ENCODE data around the gene ZNF580. TPM values are rescaled to one million over a fixed set of nuclear protein-coding genes. Genes with fewer than 3 reads are reported as not detected.

ZNF580 gene
- total RNA-seq, 1 donor from 2014 or later, result 79.8 TPM

DNA sequence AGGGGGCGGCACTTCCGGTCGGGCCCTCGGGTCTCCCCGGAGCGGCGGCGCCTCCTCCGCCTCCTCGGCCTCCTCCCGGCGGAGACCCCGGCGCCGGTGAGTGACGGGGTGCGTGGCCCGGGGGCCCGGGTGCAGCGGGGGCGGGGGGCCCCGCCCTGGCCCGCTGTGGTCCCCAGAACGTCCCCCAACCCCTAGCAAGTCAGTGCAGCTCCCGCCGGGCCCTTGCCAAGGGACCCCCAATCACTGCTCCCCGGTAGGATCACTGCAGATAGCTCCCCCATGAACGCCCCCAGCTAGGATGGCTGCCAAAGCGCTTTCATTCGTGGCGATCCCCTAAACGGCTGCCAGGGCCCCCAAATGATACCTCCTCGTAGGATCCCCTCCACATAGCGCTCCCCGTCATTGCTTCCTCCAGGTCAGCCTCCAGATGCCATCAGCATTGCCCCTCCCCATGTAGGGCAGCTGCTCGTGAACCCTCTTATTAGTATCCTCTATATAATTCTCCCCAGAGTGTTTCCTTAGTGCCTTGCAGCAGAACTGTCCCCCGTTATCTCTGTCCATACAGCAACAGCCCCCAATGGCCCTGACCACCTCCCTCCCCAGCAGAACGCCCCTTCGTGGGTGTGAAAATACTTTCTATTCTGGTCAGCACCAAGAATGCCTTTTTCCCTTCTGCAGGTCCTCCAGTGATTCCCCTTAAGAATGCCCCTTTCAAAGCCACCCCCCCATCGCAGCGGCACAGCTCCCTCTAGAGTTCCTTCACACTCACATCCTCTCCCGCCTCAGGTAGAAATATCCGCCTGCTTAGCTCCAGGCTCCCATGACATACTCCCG lies 34.9 kb upstream of the ZNF580 start, which contains the start of gene ZNF865:
ZNF865 (plus strand) TSS at position 11 of the 834 bp plus-strand sequence. CDS start 7,972 bp downstream, outside the sequence.
- DNase-seq (ENCODE audit: extremely low spot score, unreplicated experiment), result no peak
- H3K4me3 Mint-ChIP-seq (ENCODE audit: unreplicated experiment), result peak within 1 kb of the TSS; percentile 91
- no peaks in the 10 kb centered on the region for H3K9me3 Mint-ChIP-seq (ENCODE audit: unreplicated experiment)
- H3K4me1 Mint-ChIP-seq (ENCODE audit: unreplicated experiment), result peaks cover 38% of the 10 kb centered on the region
- peak; percentile 85 for TF ChIP-seq CTCF (IDR thresholded peaks at IDR 0.05)
- H3K36me3 Mint-ChIP-seq (ENCODE audit: unreplicated experiment), result peaks cover 9% of the 10 kb centered on the region
- H3K27ac Mint-ChIP-seq (ENCODE audit: unreplicated experiment), result peak within 1 kb of the TSS; percentile 96
- H3K27me3 Mint-ChIP-seq (ENCODE audit: unreplicated experiment), result no peaks in the 10 kb centered on the region

DNA sequence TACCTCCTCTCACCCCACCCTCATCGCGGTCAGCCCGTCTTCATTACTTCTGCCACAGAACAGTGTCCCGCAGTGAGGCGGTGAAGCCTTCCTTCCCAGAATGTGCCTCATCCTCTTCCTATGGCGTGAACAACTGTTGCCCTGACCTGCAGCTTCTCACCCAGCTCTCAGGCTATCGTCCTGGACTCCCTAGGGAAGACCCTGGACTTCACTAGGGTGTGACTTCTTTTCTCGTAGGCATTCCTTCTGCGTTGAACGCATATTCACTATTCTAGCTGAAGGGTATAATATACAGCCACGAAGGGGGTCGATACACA lies 34.4 kb upstream of the ZNF580 start:
- peak overlapping the region; percentile 91 for H3K4me3 Mint-ChIP-seq (ENCODE audit: unreplicated experiment)
- H3K27me3 Mint-ChIP-seq (ENCODE audit: unreplicated experiment), result no peaks in the 10 kb centered on the region
- H3K4me1 Mint-ChIP-seq (ENCODE audit: unreplicated experiment), result peaks cover 33% of the 10 kb centered on the region
- DNase-seq (ENCODE audit: extremely low spot score, unreplicated experiment), result no peak
- peaks cover 9% of the 10 kb centered on the region for H3K36me3 Mint-ChIP-seq (ENCODE audit: unreplicated experiment)
- peak overlapping the region; percentile 91 for H3K27ac Mint-ChIP-seq (ENCODE audit: unreplicated experiment)
- no peaks in the 10 kb centered on the region for H3K9me3 Mint-ChIP-seq (ENCODE audit: unreplicated experiment)
- no peak for TF ChIP-seq CTCF (IDR thresholded peaks at IDR 0.05)

- TF ChIP-seq CTCF (IDR thresholded peaks at IDR 0.05), result no peak
- H3K27me3 Mint-ChIP-seq (ENCODE audit: unreplicated experiment), result no peaks in the 10 kb centered on the region
- peak overlapping the region; percentile 91 for H3K4me3 Mint-ChIP-seq (ENCODE audit: unreplicated experiment)
Observed at GRCh38 chr19:55606817-55607216, 34.0 kb upstream of the ZNF580 start.

DNA sequence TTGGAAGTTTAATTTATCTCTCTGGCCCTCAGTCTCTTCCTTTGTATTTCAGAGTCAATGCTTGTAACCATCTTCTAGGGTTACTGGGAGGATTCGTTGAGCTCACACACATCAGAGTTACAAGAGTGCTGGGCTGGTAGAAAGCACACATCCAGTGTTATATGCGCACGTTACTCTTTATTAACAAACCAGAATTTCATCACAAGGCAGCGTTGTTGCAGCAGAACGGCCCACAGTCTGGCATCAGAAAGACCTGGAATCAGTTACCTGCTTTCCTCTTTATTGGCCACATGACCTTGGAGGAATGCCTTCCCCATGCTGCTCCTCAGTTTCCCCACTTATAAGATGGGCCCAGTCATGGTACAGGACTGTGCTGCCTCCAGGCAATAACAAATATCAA lies 31.5 kb upstream of the ZNF580 start:
- TF ChIP-seq CTCF (IDR thresholded peaks at IDR 0.05), result no peak
- H3K36me3 Mint-ChIP-seq (ENCODE audit: unreplicated experiment), result peaks cover 9% of the 10 kb centered on the region
- H3K27ac Mint-ChIP-seq (ENCODE audit: unreplicated experiment), result no peak overlapping the region
- H3K4me1 Mint-ChIP-seq (ENCODE audit: unreplicated experiment), result peaks cover 26% of the 10 kb centered on the region
- H3K9me3 Mint-ChIP-seq (ENCODE audit: unreplicated experiment), result no peaks in the 10 kb centered on the region
- H3K4me3 Mint-ChIP-seq (ENCODE audit: unreplicated experiment), result no peak overlapping the region
- no peaks in the 10 kb centered on the region for H3K27me3 Mint-ChIP-seq (ENCODE audit: unreplicated experiment)
- DNase-seq (ENCODE audit: extremely low spot score, unreplicated experiment), result no peak

More at GRCh38 chr19:55606817-55607216, 34.0 kb upstream of the ZNF580 start:
- H3K36me3 Mint-ChIP-seq (ENCODE audit: unreplicated experiment), result peaks cover 9% of the 10 kb centered on the region
- H3K27ac Mint-ChIP-seq (ENCODE audit: unreplicated experiment), result peak overlapping the region; percentile 13
- no peaks in the 10 kb centered on the region for H3K9me3 Mint-ChIP-seq (ENCODE audit: unreplicated experiment)
- peaks cover 30% of the 10 kb centered on the region for H3K4me1 Mint-ChIP-seq (ENCODE audit: unreplicated experiment)
- DNase-seq (ENCODE audit: extremely low spot score, unreplicated experiment), result no peak

DNA sequence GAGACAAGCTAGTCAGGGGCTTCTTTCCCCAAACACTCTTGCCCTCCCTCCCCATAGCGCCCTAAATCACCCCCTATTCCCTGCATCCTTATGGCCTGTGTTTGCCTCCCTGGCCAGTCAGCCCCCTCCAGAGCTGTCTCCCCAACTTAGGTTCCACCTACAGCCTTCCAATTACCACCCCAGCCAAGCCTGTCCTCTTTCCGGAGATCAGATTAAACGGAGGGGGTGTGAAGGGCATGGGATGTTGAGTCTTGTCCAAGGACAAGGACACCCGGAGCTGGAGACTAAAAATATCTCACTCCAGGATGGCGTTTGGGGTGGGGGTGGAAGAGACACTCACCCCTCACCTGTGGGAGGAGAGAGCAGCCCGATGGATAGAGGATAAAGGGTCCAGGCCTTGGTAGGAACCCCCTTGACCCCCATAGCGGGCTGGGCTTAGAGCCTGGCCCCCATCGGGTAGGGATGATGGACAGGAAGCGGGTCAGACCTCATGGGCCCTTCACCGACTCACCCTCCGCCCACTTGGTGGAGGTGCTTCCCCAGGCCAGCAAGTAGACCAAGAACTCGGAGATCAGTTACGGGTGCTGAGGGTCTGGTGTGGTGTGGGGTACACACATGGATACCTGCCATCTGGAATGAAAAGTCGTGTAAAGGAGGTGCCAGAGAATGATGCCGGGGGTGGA lies 29.4 kb upstream of the ZNF580 start:
- DNase-seq (ENCODE audit: extremely low spot score, unreplicated experiment), result no peak
- H3K27me3 Mint-ChIP-seq (ENCODE audit: unreplicated experiment), result no peaks in the 10 kb centered on the region
- no peak for TF ChIP-seq CTCF (IDR thresholded peaks at IDR 0.05)
- peaks cover 9% of the 10 kb centered on the region for H3K36me3 Mint-ChIP-seq (ENCODE audit: unreplicated experiment)
- H3K4me1 Mint-ChIP-seq (ENCODE audit: unreplicated experiment), result peaks cover 16% of the 10 kb centered on the region
- H3K9me3 Mint-ChIP-seq (ENCODE audit: unreplicated experiment), result no peaks in the 10 kb centered on the region
- no peak overlapping the region for H3K27ac Mint-ChIP-seq (ENCODE audit: unreplicated experiment)
- no peak overlapping the region for H3K4me3 Mint-ChIP-seq (ENCODE audit: unreplicated experiment)
